Progenitor cell of endocrine pancreas (in vitro differentiated cells): ENCODE results near the gene SLCO2B1. TPM values are rescaled to one million over a fixed set of nuclear protein-coding genes. Genes with fewer than 3 reads are reported as not detected.

Source experiments
- DNase-seq: peaks from one replicate; pipeline ENCODE4 v3.0.0; 2021; ENCODE audit warnings: low spot score; ENCODE audit not compliant: unreplicated experiment
- H3K27ac Mint-ChIP-seq: 2 replicates; pipeline ENCODE4 v1.8.0; 2021; ENCODE audit warnings: mild to moderate bottlenecking, moderate library complexity, mixed read lengths
- H3K27me3 Mint-ChIP-seq: 2 replicates; pipeline ENCODE4 v1.8.0; 2021; ENCODE audit warnings: mixed read lengths
- H3K36me3 Mint-ChIP-seq: 2 replicates; pipeline ENCODE4 v1.8.0; 2022; ENCODE audit warnings: mixed read lengths; ENCODE audit not compliant: insufficient read depth
- H3K4me1 Mint-ChIP-seq: 2 replicates; pipeline ENCODE4 v1.8.0; 2021; ENCODE audit warnings: low read depth, mixed read lengths
- H3K4me3 Mint-ChIP-seq: 2 replicates; pipeline ENCODE4 v1.8.0; 2021; ENCODE audit warnings: low read depth, mild to moderate bottlenecking, moderate library complexity, mixed read lengths
- H3K9me3 Mint-ChIP-seq: 2 replicates; pipeline ENCODE4 v1.8.0; 2021; ENCODE audit warnings: low read depth, mixed read lengths
- CTCF ChIP-seq: fragments of 200-600 bp; sonication (generic); IDR thresholded peaks from one replicate; pipeline ENCODE4 v1.5.0; 2021; ENCODE audit warnings: antibody characterized with exemption, mild to moderate bottlenecking; ENCODE audit not compliant: unreplicated experiment
- total RNA-seq: library from RNA; stranded (reverse); gene quantifications from 2 replicates; pipeline ENCODE4 v1.2.1, GENCODE V29; 2021

SLCO2B1 gene
- total RNA-seq, 1 donor from 2014 or later: 6.6 TPM

- Mint-ChIP-seq H3K4me3 (no peak overlapping the region), H3K27me3 (peaks cover 58% of the 10 kb centered on the region), H3K36me3 (no peaks in the 10 kb centered on the region), H3K4me1 (no peaks in the 10 kb centered on the region), H3K9me3 (no peaks in the 10 kb centered on the region), H3K27ac (peak overlapping the region; percentile 19)
- peak; percentile 66 for DNase-seq
- no peak for TF ChIP-seq CTCF
These were observed 82.9 kb downstream of the SLCO2B1 start for GRCh38 chr11:75233754-75234172.

- peaks cover 63% of the 10 kb centered on the region for H3K27me3 Mint-ChIP-seq
- no peak overlapping the region for H3K27ac Mint-ChIP-seq
- no peaks in the 10 kb centered on the region for H3K36me3 Mint-ChIP-seq
- no peak for DNase-seq
- no peaks in the 10 kb centered on the region for H3K9me3 Mint-ChIP-seq
- TF ChIP-seq CTCF: no peak
- H3K4me1 Mint-ChIP-seq: no peaks in the 10 kb centered on the region
- no peak overlapping the region for H3K4me3 Mint-ChIP-seq
These were observed 85.2 kb downstream of the SLCO2B1 start for GRCh38 chr11:75236062-75236461.

GRCh38 chr11:75237050-75237449 is 86.1 kb downstream of the SLCO2B1 start:
- no peaks in the 10 kb centered on the region for H3K9me3 Mint-ChIP-seq
- H3K4me1 Mint-ChIP-seq: no peaks in the 10 kb centered on the region
- peaks cover 59% of the 10 kb centered on the region for H3K27me3 Mint-ChIP-seq
- no peak overlapping the region for H3K4me3 Mint-ChIP-seq
- no peak for TF ChIP-seq CTCF
- H3K36me3 Mint-ChIP-seq: no peaks in the 10 kb centered on the region
- DNase-seq: no peak
- H3K27ac Mint-ChIP-seq: no peak overlapping the region

- TF ChIP-seq CTCF: no peak
- peaks cover 3% of the 10 kb centered on the region for H3K4me1 Mint-ChIP-seq
- H3K36me3 Mint-ChIP-seq: no peaks in the 10 kb centered on the region
- peak overlapping the region; percentile 44 for H3K4me3 Mint-ChIP-seq
- no peak overlapping the region for H3K27ac Mint-ChIP-seq
- H3K27me3 Mint-ChIP-seq: peaks cover 69% of the 10 kb centered on the region
- H3K9me3 Mint-ChIP-seq: no peaks in the 10 kb centered on the region
- no peak for DNase-seq
These were observed 87.9 kb downstream of the SLCO2B1 start for GRCh38 chr11:75238595-75239440.

GRCh38 chr11:75239531-75240290 is 88.8 kb downstream of the SLCO2B1 start:
- H3K27me3 Mint-ChIP-seq: peaks cover 72% of the 10 kb centered on the region
- H3K9me3 Mint-ChIP-seq: no peaks in the 10 kb centered on the region
- no peaks in the 10 kb centered on the region for H3K36me3 Mint-ChIP-seq
- no peak for DNase-seq
- no peak overlapping the region for H3K27ac Mint-ChIP-seq
- peak overlapping the region; percentile 63 for H3K4me3 Mint-ChIP-seq
- no peak for TF ChIP-seq CTCF
- H3K4me1 Mint-ChIP-seq: peaks cover 3% of the 10 kb centered on the region
